WTC11 (cell line): ENCODE results near the gene C5orf24. TPM values are rescaled to one million over a fixed set of nuclear protein-coding genes. Genes with fewer than 3 reads are reported as not detected.

Experiments used
- ATAC-seq: fragments of 200-7000 bp; cut with Tn5 transposase; 2 replicates; pipeline ENCODE4 v1.10.0; 2021; ENCODE audit warnings: mild to moderate bottlenecking, moderate library complexity
- CTCF ChIA-PET: fragments of 300-600 bp; sonication (Branson Sonifier 250); formaldehyde crosslinking; loops from one replicate; lab custom pipeline; 2021; ENCODE audit warnings: antibody characterized with exemption; lab: Charles Lee
- POLR2A ChIA-PET: fragments of 350-600 bp; sonication (Branson Sonifier 250); formaldehyde crosslinking; loops from one replicate; lab custom pipeline; 2021; ENCODE audit warnings: antibody characterized with exemption; lab: Charles Lee
- DNase-seq: peaks from one replicate; pipeline ENCODE4 v3.0.0; 2021; ENCODE audit warnings: low spot score
- H3K27ac Mint-ChIP-seq: 2 replicates; pipeline ENCODE4 v1.8.0; 2021; ENCODE audit warnings: mixed read lengths
- H3K27me3 Mint-ChIP-seq: 2 replicates; pipeline ENCODE4 v1.8.0; 2021; ENCODE audit warnings: low read depth, mild to moderate bottlenecking, moderate library complexity, mixed read lengths
- H3K36me3 Mint-ChIP-seq: 2 replicates; pipeline ENCODE4 v1.8.0; 2021; ENCODE audit warnings: mixed read lengths
- H3K4me1 Mint-ChIP-seq: 2 replicates; pipeline ENCODE4 v1.8.0; 2022; ENCODE audit warnings: mixed read lengths
- H3K4me3 Mint-ChIP-seq: 2 replicates; pipeline ENCODE4 v1.8.0; 2021; ENCODE audit warnings: mild to moderate bottlenecking, moderate library complexity, mixed read lengths
- H3K9me3 Mint-ChIP-seq: 2 replicates; pipeline ENCODE4 v1.8.0; 2021; ENCODE audit warnings: mixed read lengths
- CREB1 ChIP-seq: sonication (generic); formaldehyde crosslinking; IDR thresholded peaks from 2 replicates; pipeline ENCODE4 v1.8.0; 2023; ENCODE audit warnings: mild to moderate bottlenecking, missing genetic modification reagents
- FOXJ3 ChIP-seq: sonication (generic); formaldehyde crosslinking; IDR thresholded peaks from 2 replicates; pipeline ENCODE4 v1.9.0; 2021; ENCODE audit warnings: missing genetic modification reagents, mild to moderate bottlenecking, borderline replicate concordance
- GABPB1 ChIP-seq: sonication (generic); formaldehyde crosslinking; IDR thresholded peaks from 2 replicates; pipeline ENCODE4 v1.8.1; 2023; ENCODE audit warnings: mild to moderate bottlenecking, missing genetic modification reagents
- HMGA2 ChIP-seq: fragments of 250-450 bp; sonication (Bioruptor Pico); IDR thresholded peaks from 2 replicates; pipeline ENCODE4 v1.4.0; 2021; ENCODE audit warnings: mild to moderate bottlenecking, moderate library complexity
- JUN ChIP-seq: sonication (generic); formaldehyde crosslinking; IDR thresholded peaks from 2 replicates; pipeline ENCODE4 v1.8.0; 2023; ENCODE audit warnings: mild to moderate bottlenecking, missing genetic modification reagents
- MYBL2 ChIP-seq: sonication (generic); formaldehyde crosslinking; IDR thresholded peaks from 2 replicates; pipeline ENCODE4 v1.8.1; 2023; ENCODE audit warnings: mild to moderate bottlenecking, moderate library complexity, missing genetic modification reagents
- NFYB ChIP-seq: sonication (generic); formaldehyde crosslinking; conservative IDR thresholded peaks from 2 replicates; pipeline ENCODE4 v1.8.0; 2022; ENCODE audit warnings: low read depth, missing genetic modification reagents
- SP1 ChIP-seq: sonication (generic); formaldehyde crosslinking; conservative IDR thresholded peaks from 2 replicates; pipeline ENCODE4 v1.8.1; 2022; ENCODE audit warnings: missing genetic modification reagents
- ZNF232 ChIP-seq: sonication (generic); formaldehyde crosslinking; IDR thresholded peaks from 2 replicates; pipeline ENCODE4 v1.8.0; 2022; ENCODE audit warnings: mild to moderate bottlenecking, missing genetic modification reagents
- ZNF263 ChIP-seq: sonication (generic); formaldehyde crosslinking; IDR thresholded peaks from 2 replicates; pipeline ENCODE4 v1.8.1; 2022; ENCODE audit warnings: low read depth, mild to moderate bottlenecking, moderate library complexity, missing genetic modification reagents
- ZNF423 ChIP-seq: fragments of 250-450 bp; sonication (Bioruptor Pico); IDR thresholded peaks from 2 replicates; pipeline ENCODE4 v2.1.2; 2022; ENCODE audit warnings: mild to moderate bottlenecking, moderate library complexity
- total RNA-seq: library from RNA; stranded (reverse); gene quantifications from 3 replicates; pipeline ENCODE4 v1.2.3, GENCODE V29; 2021
- TF ChIP-seq, protein P1 (sequence below): fragments of 250-450 bp; sonication (Bioruptor Pico); conservative IDR thresholded peaks from 2 replicates; pipeline ENCODE4 v1.9.0; 2021; ENCODE audit warnings: mild to moderate bottlenecking
- TF ChIP-seq, protein P2 (sequence below): sonication (generic); formaldehyde crosslinking; conservative IDR thresholded peaks from 2 replicates; pipeline ENCODE4 v1.8.1; 2023; ENCODE audit warnings: mild to moderate bottlenecking, low read depth, missing genetic modification reagents, moderate library complexity
- TF ChIP-seq, protein P3 (sequence below): sonication (generic); formaldehyde crosslinking; IDR thresholded peaks from 2 replicates; pipeline ENCODE4 v1.8.1; 2023; ENCODE audit warnings: mild to moderate bottlenecking, missing genetic modification reagents
- TF ChIP-seq, protein P4 (sequence below): sonication (generic); formaldehyde crosslinking; IDR thresholded peaks from 2 replicates; pipeline ENCODE4 v1.8.1; 2023; ENCODE audit warnings: mild to moderate bottlenecking, missing genetic modification reagents
- TF ChIP-seq, protein P5 (sequence below): sonication (generic); formaldehyde crosslinking; IDR thresholded peaks from 2 replicates; pipeline ENCODE4 v1.8.1; 2022; ENCODE audit warnings: mild to moderate bottlenecking, moderate library complexity, missing genetic modification reagents

Gene C5orf24
- total RNA-seq, 1 experiment from 2014 or later = 15.7 TPM

DNA sequence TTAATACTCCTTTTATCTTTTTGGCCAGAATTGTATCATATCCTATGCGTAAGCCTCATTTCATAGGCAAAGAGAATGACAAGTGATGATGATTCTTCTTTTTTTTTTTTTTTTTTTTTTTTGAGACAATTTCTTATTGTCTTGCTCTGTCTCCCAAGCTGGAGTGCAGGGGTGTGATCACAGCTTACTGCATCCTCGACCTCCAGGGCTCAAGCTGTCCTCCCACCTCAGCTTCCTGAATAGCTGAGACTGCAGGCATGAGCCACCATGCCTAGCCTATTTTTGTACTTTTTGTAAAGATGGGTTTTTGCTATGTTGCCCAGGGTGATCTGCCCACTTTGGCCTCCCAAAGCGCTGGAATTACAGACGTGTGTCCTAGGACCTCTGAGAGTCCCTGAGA is 41.9 kb upstream of the C5orf24 start (continued):
- TF ChIP-seq, protein P1, sequence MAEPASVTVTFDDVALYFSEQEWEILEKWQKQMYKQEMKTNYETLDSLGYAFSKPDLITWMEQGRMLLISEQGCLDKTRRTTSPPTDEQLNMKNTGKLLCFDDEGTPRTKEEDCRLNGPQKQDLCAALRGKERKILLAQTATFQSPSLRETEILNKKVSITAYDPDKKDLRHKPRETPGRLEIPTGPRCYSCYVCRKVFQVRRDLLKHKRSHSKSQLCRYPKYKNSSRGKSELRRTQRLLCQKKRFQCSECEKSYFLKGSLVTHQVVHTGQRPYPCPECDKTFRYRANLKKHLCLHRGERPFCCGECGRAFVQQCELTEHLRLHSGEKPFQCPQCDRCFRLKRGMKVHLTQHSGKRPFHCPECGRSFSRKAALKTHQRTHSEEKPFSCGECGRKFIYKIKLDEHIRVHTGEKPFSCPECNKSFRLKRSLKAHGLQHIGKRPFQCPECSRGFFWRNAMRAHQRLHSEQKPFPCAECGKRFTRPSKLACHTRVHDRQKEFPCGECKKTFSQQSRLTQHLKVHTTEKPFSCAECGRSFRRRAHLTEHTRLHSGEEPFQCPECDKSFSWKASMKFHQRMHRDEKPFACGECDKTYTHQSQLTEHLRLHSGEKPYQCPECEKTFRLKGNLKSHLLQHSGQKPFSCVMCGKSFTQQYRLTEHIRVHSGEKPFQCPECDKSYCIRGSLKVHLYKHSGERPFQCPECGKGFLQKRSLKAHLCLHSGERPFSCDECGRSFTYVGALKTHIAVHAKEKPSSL (CRISPR knock-in tag) = no peak
- TF ChIP-seq FOXJ3 (CRISPR knock-in tag) = no peak
- TF ChIP-seq ZNF232 (CRISPR knock-in tag) = no peak
- TF ChIP-seq, protein P2, sequence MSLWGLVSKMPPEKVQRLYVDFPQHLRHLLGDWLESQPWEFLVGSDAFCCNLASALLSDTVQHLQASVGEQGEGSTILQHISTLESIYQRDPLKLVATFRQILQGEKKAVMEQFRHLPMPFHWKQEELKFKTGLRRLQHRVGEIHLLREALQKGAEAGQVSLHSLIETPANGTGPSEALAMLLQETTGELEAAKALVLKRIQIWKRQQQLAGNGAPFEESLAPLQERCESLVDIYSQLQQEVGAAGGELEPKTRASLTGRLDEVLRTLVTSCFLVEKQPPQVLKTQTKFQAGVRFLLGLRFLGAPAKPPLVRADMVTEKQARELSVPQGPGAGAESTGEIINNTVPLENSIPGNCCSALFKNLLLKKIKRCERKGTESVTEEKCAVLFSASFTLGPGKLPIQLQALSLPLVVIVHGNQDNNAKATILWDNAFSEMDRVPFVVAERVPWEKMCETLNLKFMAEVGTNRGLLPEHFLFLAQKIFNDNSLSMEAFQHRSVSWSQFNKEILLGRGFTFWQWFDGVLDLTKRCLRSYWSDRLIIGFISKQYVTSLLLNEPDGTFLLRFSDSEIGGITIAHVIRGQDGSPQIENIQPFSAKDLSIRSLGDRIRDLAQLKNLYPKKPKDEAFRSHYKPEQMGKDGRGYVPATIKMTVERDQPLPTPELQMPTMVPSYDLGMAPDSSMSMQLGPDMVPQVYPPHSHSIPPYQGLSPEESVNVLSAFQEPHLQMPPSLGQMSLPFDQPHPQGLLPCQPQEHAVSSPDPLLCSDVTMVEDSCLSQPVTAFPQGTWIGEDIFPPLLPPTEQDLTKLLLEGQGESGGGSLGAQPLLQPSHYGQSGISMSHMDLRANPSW (CRISPR knock-in tag) = no peak
- no peak for TF ChIP-seq GABPB1 (CRISPR knock-in tag)
- TF ChIP-seq, all 79 proteins: peak for 0

DNA sequence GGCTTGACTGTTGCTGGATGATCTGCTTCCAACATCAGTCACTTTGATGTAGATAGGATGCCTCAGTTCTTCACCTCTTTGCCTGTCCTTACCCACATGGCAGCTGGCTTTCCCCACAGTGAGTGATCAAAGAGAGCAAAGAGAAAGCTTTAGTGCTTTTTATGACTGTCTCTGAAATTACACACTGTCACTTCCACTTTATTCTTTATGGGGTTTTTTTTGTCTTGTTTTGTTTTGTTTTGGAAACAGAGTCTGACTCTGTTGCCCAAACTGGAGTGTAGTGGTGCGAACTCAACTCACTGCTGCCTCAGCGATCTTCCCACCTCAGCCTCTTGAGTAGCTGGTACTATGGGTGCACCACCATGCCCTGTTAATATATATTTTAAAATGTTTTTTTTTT is 32.4 kb upstream of the C5orf24 start:
- Mint-ChIP-seq H3K4me3 (no peak overlapping the region), H3K9me3 (no peaks in the 10 kb centered on the region), H3K27me3 (no peaks in the 10 kb centered on the region), H3K27ac (no peak overlapping the region), H3K36me3 (peaks cover 66% of the 10 kb centered on the region), H3K4me1 (no peaks in the 10 kb centered on the region)
- ChIA-PET CTCF (no interaction called here), POLR2A (no interaction called here)
- ATAC-seq (no peak), DNase-seq (no peak)
- TF ChIP-seq, protein P2 (CRISPR knock-in tag) = no peak
- TF ChIP-seq MYBL2 (CRISPR knock-in tag) (no peak), JUN (CRISPR knock-in tag) (no peak), NFYB (CRISPR knock-in tag) (no peak), CREB1 (CRISPR knock-in tag) (no peak), HMGA2 (CRISPR knock-in tag) (no peak)
- TF ChIP-seq, protein P3, sequence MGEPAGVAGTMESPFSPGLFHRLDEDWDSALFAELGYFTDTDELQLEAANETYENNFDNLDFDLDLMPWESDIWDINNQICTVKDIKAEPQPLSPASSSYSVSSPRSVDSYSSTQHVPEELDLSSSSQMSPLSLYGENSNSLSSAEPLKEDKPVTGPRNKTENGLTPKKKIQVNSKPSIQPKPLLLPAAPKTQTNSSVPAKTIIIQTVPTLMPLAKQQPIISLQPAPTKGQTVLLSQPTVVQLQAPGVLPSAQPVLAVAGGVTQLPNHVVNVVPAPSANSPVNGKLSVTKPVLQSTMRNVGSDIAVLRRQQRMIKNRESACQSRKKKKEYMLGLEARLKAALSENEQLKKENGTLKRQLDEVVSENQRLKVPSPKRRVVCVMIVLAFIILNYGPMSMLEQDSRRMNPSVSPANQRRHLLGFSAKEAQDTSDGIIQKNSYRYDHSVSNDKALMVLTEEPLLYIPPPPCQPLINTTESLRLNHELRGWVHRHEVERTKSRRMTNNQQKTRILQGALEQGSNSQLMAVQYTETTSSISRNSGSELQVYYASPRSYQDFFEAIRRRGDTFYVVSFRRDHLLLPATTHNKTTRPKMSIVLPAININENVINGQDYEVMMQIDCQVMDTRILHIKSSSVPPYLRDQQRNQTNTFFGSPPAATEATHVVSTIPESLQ (CRISPR knock-in tag) = no peak

DNA sequence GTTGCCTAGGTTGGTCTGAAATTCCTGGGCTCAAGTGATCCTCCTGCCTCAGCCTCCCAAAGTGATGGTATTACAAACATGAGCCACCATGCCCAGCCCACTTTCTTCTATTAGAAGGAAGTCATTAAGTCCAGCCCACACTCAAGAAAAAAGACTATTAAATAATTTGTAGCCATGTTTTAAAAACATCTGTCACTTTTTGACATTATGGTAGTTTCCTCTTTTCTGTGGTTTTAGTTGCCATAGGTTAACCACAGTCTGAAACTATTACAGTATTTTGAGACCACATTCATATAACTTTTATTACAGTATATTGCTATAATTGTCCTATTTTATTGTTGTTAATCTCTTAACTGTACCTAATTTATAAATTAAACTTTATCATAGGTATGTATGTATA is 31.9 kb upstream of the C5orf24 start:
- H3K9me3 Mint-ChIP-seq = no peaks in the 10 kb centered on the region
- ATAC-seq (no peak), DNase-seq (no peak)
- CTCF ChIA-PET = no interaction called here
- TF ChIP-seq, protein P4, sequence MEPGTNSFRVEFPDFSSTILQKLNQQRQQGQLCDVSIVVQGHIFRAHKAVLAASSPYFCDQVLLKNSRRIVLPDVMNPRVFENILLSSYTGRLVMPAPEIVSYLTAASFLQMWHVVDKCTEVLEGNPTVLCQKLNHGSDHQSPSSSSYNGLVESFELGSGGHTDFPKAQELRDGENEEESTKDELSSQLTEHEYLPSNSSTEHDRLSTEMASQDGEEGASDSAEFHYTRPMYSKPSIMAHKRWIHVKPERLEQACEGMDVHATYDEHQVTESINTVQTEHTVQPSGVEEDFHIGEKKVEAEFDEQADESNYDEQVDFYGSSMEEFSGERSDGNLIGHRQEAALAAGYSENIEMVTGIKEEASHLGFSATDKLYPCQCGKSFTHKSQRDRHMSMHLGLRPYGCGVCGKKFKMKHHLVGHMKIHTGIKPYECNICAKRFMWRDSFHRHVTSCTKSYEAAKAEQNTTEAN (CRISPR knock-in tag) = no peak
- TF ChIP-seq, protein P3 (CRISPR knock-in tag) = no peak
- TF ChIP-seq, protein P5, sequence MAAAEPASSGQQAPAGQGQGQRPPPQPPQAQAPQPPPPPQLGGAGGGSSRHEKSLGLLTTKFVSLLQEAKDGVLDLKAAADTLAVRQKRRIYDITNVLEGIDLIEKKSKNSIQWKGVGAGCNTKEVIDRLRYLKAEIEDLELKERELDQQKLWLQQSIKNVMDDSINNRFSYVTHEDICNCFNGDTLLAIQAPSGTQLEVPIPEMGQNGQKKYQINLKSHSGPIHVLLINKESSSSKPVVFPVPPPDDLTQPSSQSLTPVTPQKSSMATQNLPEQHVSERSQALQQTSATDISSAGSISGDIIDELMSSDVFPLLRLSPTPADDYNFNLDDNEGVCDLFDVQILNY (CRISPR knock-in tag) = no peak
- TF ChIP-seq ZNF263 = no peak
- TF ChIP-seq ZNF423 = no peak
- no peak for TF ChIP-seq SP1 (CRISPR knock-in tag)
- POLR2A ChIA-PET = no interaction called here
- no peaks in the 10 kb centered on the region for H3K27me3 Mint-ChIP-seq
- H3K27ac Mint-ChIP-seq = no peak overlapping the region
- peaks cover 66% of the 10 kb centered on the region for H3K36me3 Mint-ChIP-seq
- H3K4me3 Mint-ChIP-seq = no peak overlapping the region
- no peaks in the 10 kb centered on the region for H3K4me1 Mint-ChIP-seq
